WTC11 (cell line): ENCODE measurements around the gene FAT4. TPM values are rescaled to one million over a fixed set of nuclear protein-coding genes. Genes with fewer than 3 reads are reported as not detected.

Source experiments
- ATAC-seq: fragments of 200-7000 bp; cut with Tn5 transposase; 2 replicates; pipeline ENCODE4 v1.10.0; 2021; ENCODE audit warnings: mild to moderate bottlenecking, moderate library complexity
- CTCF ChIA-PET: fragments of 300-600 bp; sonication (Branson Sonifier 250); formaldehyde crosslinking; loops from one replicate; lab custom pipeline; 2021; ENCODE audit warnings: antibody characterized with exemption; lab: Charles Lee
- POLR2A ChIA-PET: fragments of 350-600 bp; sonication (Branson Sonifier 250); formaldehyde crosslinking; loops from one replicate; lab custom pipeline; 2021; ENCODE audit warnings: antibody characterized with exemption; lab: Charles Lee
- DNase-seq: peaks from one replicate; pipeline ENCODE4 v3.0.0; 2021; ENCODE audit warnings: low spot score
- H3K27ac Mint-ChIP-seq: 2 replicates; pipeline ENCODE4 v1.8.0; 2021; ENCODE audit warnings: mixed read lengths
- H3K27me3 Mint-ChIP-seq: 2 replicates; pipeline ENCODE4 v1.8.0; 2021; ENCODE audit warnings: low read depth, mild to moderate bottlenecking, moderate library complexity, mixed read lengths
- H3K36me3 Mint-ChIP-seq: 2 replicates; pipeline ENCODE4 v1.8.0; 2021; ENCODE audit warnings: mixed read lengths
- H3K4me1 Mint-ChIP-seq: 2 replicates; pipeline ENCODE4 v1.8.0; 2022; ENCODE audit warnings: mixed read lengths
- H3K4me3 Mint-ChIP-seq: 2 replicates; pipeline ENCODE4 v1.8.0; 2021; ENCODE audit warnings: mild to moderate bottlenecking, moderate library complexity, mixed read lengths
- H3K9me3 Mint-ChIP-seq: 2 replicates; pipeline ENCODE4 v1.8.0; 2021; ENCODE audit warnings: mixed read lengths
- CTCF ChIP-seq: fragments of 200-600 bp; IDR thresholded peaks from 2 replicates; pipeline ENCODE4 v1.8.0; 2022; ENCODE audit warnings: antibody characterized with exemption
- FOXJ3 ChIP-seq: sonication (generic); formaldehyde crosslinking; IDR thresholded peaks from 2 replicates; pipeline ENCODE4 v1.9.0; 2021; ENCODE audit warnings: missing genetic modification reagents, mild to moderate bottlenecking, borderline replicate concordance
- FOXP1 ChIP-seq: sonication (generic); formaldehyde crosslinking; IDR thresholded peaks from 2 replicates; pipeline ENCODE4 v1.8.0; 2022; ENCODE audit warnings: missing genetic modification reagents, mild to moderate bottlenecking, moderate library complexity, borderline replicate concordance
- MAX ChIP-seq: sonication (generic); formaldehyde crosslinking; IDR thresholded peaks from 2 replicates; pipeline ENCODE4 v1.8.0; 2022; ENCODE audit warnings: mild to moderate bottlenecking, missing genetic modification reagents
- MXD4 ChIP-seq: fragments of 250-450 bp; sonication (Bioruptor Pico); IDR thresholded peaks from 2 replicates; pipeline ENCODE4 v1.8.0; 2021; ENCODE audit warnings: mild to moderate bottlenecking, moderate library complexity, borderline replicate concordance
- NFYB ChIP-seq: sonication (generic); formaldehyde crosslinking; conservative IDR thresholded peaks from 2 replicates; pipeline ENCODE4 v1.8.0; 2022; ENCODE audit warnings: low read depth, missing genetic modification reagents
- PRDM15 ChIP-seq: sonication (generic); formaldehyde crosslinking; IDR thresholded peaks from 2 replicates; pipeline ENCODE4 v1.8.0; 2022; ENCODE audit warnings: missing genetic modification reagents
- PREB ChIP-seq: sonication (generic); formaldehyde crosslinking; IDR thresholded peaks from 2 replicates; pipeline ENCODE4 v1.8.1; 2022; ENCODE audit warnings: mild to moderate bottlenecking, missing genetic modification reagents, moderate library complexity, borderline replicate concordance
- STAT6 ChIP-seq: sonication (generic); formaldehyde crosslinking; conservative IDR thresholded peaks from 2 replicates; pipeline ENCODE4 v1.8.1; 2023; ENCODE audit warnings: mild to moderate bottlenecking, low read depth, missing genetic modification reagents, moderate library complexity
- TCF7 ChIP-seq: sonication (generic); formaldehyde crosslinking; IDR thresholded peaks from 2 replicates; pipeline ENCODE4 v1.8.0; 2022; ENCODE audit warnings: mild to moderate bottlenecking, low read depth, missing genetic modification reagents, moderate library complexity
- TEAD1 ChIP-seq: sonication (generic); formaldehyde crosslinking; IDR thresholded peaks from 2 replicates; pipeline ENCODE4 v1.8.0; 2022; ENCODE audit warnings: mild to moderate bottlenecking, missing genetic modification reagents
- USF2 ChIP-seq: sonication (generic); formaldehyde crosslinking; IDR thresholded peaks from 2 replicates; pipeline ENCODE4 v1.8.1; 2023; ENCODE audit warnings: mild to moderate bottlenecking, missing genetic modification reagents, moderate library complexity
- ZNF396 ChIP-seq: fragments of 250-450 bp; sonication (Bioruptor Pico); IDR thresholded peaks from 2 replicates; pipeline ENCODE4 v1.8.0; 2021; ENCODE audit warnings: mild to moderate bottlenecking, moderate library complexity, borderline replicate concordance
- ZSCAN18 ChIP-seq: fragments of 250-450 bp; sonication (Bioruptor Pico); IDR thresholded peaks from 2 replicates; pipeline ENCODE4 v2.1.2; 2022; ENCODE audit warnings: mild to moderate bottlenecking, moderate library complexity
- total RNA-seq: library from RNA; stranded (reverse); gene quantifications from 3 replicates; pipeline ENCODE4 v1.2.3, GENCODE V29; 2021

Gene FAT4
- total RNA-seq, 1 experiment from 2014 or later, result 10.5 TPM

- ChIA-PET POLR2A (no interaction called here), CTCF (no interaction called here)
- Mint-ChIP-seq H3K4me3 (no peak overlapping the region), H3K27ac (no peak overlapping the region), H3K9me3 (no peaks in the 10 kb centered on the region), H3K4me1 (peaks cover 41% of the 10 kb centered on the region), H3K27me3 (no peaks in the 10 kb centered on the region), H3K36me3 (no peaks in the 10 kb centered on the region)
- no peak for ATAC-seq
- TF ChIP-seq NFYB (CRISPR knock-in tag) (no peak), ZNF396 (CRISPR knock-in tag) (no peak), PRDM15 (CRISPR knock-in tag) (no peak), TEAD1 (no peak), PREB (CRISPR knock-in tag) (no peak), MXD4 (no peak), USF2 (CRISPR knock-in tag) (no peak), FOXP1 (CRISPR knock-in tag) (no peak), TCF7 (CRISPR knock-in tag) (no peak), CTCF (no peak), ZSCAN18 (no peak), FOXJ3 (no peak), MAX (no peak), STAT6 (CRISPR knock-in tag) (no peak)
- no peak for DNase-seq
Measured at GRCh38 chr4:125344198-125344597, 29.4 kb downstream of the FAT4 start.
